Cardiac muscle cell (in vitro differentiated cells and primary cell): ENCODE measurements around the gene ALK. TPM values are rescaled to one million over a fixed set of nuclear protein-coding genes. Genes with fewer than 3 reads are reported as not detected.

ENCODE experiments used
- DNase-seq, 2 donors: peaks; one replicate each; pipeline versions ENCODE4 v3.0.0 to v3.0.0-alpha.2; 2010 to 2017; ENCODE audit warnings: low read depth in 1 of 2, low spot score in 1 of 2
- H3K27ac ChIP-seq: fragments of 200-600 bp; sonication (generic); 2 replicates; pipeline ENCODE4 v1.5.1; 2016
- H3K27me3 ChIP-seq: fragments of 200-600 bp; sonication (generic); 2 replicates; pipeline ENCODE4 v1.6.0; 2016; ENCODE audit warnings: control low read depth
- H3K36me3 ChIP-seq: fragments of 200-600 bp; sonication (generic); 2 replicates; pipeline ENCODE4 v1.5.1; 2016; ENCODE audit warnings: control low read depth
- H3K4me1 ChIP-seq: fragments of 200-600 bp; sonication (generic); 2 replicates; pipeline ENCODE4 v1.8.1; 2017; ENCODE audit warnings: low read depth, mild to moderate bottlenecking, mixed run types
- H3K4me3 ChIP-seq: fragments of 200-600 bp; sonication (generic); 2 replicates; pipeline ENCODE4 v1.5.1; 2016; ENCODE audit warnings: mild to moderate bottlenecking
- H3K9me3 ChIP-seq: fragments of 200-600 bp; sonication (generic); 2 replicates; pipeline ENCODE4 v1.5.1; 2017; ENCODE audit warnings: low read depth, mild to moderate bottlenecking, control low read depth
- CTCF ChIP-seq: IDR thresholded peaks from 2 replicates; pipeline ENCODE4 v1.5.1; 2012; ENCODE audit warnings: low read depth, mild to moderate bottlenecking, low read length
- polyA plus RNA-seq: library from polyadenylated mRNA; unstranded; fragments of >200 nt; fragmentation: Nextera tagmentation; extraction: Ambion mirVana; gene quantifications from 2 replicates; pipeline ENCODE4 v1.2.1, GENCODE V29; 2016
- total RNA-seq: library from RNA; depleted of rRNA; stranded (reverse); fragments of >200 nt; gene quantifications from 2 replicates; pipeline ENCODE4 v1.2.3, GENCODE V29; 2016

The ALK gene
- total and polyA plus RNA-seq, 2 experiments from 2014 or later: 1.8 to 4.3 TPM

DNA sequence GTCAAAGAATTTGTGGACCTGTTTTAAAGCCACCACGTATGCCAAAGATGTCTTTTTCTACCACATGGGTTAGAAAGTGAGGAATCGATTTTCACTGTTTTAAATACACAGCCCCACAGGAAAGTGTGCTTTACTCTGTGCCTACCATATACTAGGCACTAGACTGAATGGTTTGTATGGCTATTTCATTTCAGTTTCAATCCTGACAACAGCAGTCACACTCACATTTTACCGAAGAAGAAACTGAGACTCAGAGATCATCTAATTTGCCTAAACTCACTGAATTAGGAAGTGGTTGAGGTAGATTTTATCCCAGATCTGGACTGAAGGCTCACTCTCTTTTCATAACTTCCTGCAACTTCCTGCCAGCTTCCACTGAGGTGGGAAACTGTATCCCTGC lies 176.4 kb downstream of the ALK start:
- no peaks in the 10 kb centered on the region for H3K4me1 ChIP-seq
- peaks cover 11% of the 10 kb centered on the region for H3K27me3 ChIP-seq
- H3K4me3 ChIP-seq: no peak overlapping the region
- no peak overlapping the region for H3K27ac ChIP-seq
- no peak for DNase-seq
- no peaks in the 10 kb centered on the region for H3K9me3 ChIP-seq
- no peaks in the 10 kb centered on the region for H3K36me3 ChIP-seq
- TF ChIP-seq CTCF: no peak

GRCh38 chr2:29743516-29743915 lies 177.9 kb downstream of the ALK start:
- Histone ChIP-seq H3K36me3 (no peaks in the 10 kb centered on the region), H3K27me3 (peaks cover 11% of the 10 kb centered on the region), H3K9me3 (no peaks in the 10 kb centered on the region), H3K27ac (no peak overlapping the region), H3K4me1 (no peaks in the 10 kb centered on the region), H3K4me3 (no peak overlapping the region)
- no peak for DNase-seq
- no peak for TF ChIP-seq CTCF

DNA sequence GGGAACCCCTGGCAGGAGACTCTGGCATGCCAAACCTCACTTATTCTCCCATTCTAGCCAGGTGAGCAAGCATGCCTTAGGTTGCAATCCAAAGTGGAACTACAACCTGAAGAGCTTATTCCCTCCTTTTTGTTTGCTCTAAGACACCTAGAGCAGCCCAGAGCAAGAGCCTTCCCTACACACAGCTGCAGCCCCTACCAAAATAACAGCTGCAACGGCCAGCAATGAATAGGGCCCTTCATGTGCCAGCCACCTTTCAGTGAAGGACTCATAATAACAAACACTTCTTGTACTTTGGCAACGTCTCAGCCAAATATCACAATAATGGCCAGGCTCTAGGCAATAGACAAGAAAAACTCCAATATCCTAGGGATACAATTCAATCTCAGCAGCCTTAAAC lies 178.7 kb downstream of the ALK start:
- no peak overlapping the region for H3K27ac ChIP-seq
- TF ChIP-seq CTCF: no peak
- peaks cover 11% of the 10 kb centered on the region for H3K27me3 ChIP-seq
- no peak for DNase-seq
- no peaks in the 10 kb centered on the region for H3K36me3 ChIP-seq
- H3K9me3 ChIP-seq: no peaks in the 10 kb centered on the region
- H3K4me1 ChIP-seq: no peaks in the 10 kb centered on the region
- H3K4me3 ChIP-seq: no peak overlapping the region

DNA sequence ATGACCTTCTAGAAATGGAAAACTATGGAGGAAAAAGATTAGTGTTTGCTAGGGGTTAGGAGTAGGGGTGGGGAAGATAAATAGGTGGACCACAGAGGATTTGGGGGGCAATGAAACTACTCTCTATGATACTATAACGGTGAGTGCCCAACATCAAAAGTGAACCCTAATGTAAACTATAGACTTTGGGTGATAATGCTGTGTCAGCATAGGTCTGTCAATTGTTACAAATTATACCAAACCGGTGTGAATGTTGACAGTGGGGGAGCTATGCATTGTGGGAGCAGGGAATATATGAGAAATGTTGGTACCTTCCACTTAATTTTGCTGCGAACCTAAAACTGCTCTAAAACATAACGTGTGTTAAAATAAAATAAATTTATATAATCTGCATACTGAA lies 180.3 kb downstream of the ALK start:
- no peak overlapping the region for H3K27ac ChIP-seq
- no peaks in the 10 kb centered on the region for H3K9me3 ChIP-seq
- H3K36me3 ChIP-seq: no peaks in the 10 kb centered on the region
- DNase-seq: no peak
- peaks cover 11% of the 10 kb centered on the region for H3K27me3 ChIP-seq
- no peaks in the 10 kb centered on the region for H3K4me1 ChIP-seq
- TF ChIP-seq CTCF: no peak
- H3K4me3 ChIP-seq: no peak overlapping the region

GRCh38 chr2:29733965-29734364 lies 187.4 kb downstream of the ALK start:
- H3K9me3 ChIP-seq: no peaks in the 10 kb centered on the region
- no peaks in the 10 kb centered on the region for H3K27me3 ChIP-seq
- no peak overlapping the region for H3K27ac ChIP-seq
- no peaks in the 10 kb centered on the region for H3K36me3 ChIP-seq
- no peaks in the 10 kb centered on the region for H3K4me1 ChIP-seq
- TF ChIP-seq CTCF: no peak
- no peak for DNase-seq
- H3K4me3 ChIP-seq: no peak overlapping the region

- Histone ChIP-seq H3K27me3 (no peaks in the 10 kb centered on the region), H3K4me1 (no peaks in the 10 kb centered on the region), H3K27ac (no peak overlapping the region), H3K4me3 (no peak overlapping the region), H3K36me3 (no peaks in the 10 kb centered on the region), H3K9me3 (no peaks in the 10 kb centered on the region)
- no peak for TF ChIP-seq CTCF
- no peak for DNase-seq
Measured at GRCh38 chr2:29733213-29733612, 188.2 kb downstream of the ALK start.
